GM08714 (cell line): ENCODE results near the gene SLC2A4.

Experiments
- H3K4me3 ChIP-seq: fragments of 200-500 bp; sonication (Bioruptor generic); 2 replicates; pipeline ENCODE4 v1.5.1; 2014; ENCODE audit warnings: mild to moderate bottlenecking, low read length, inconsistent platforms
- ZNF274 ChIP-seq: IDR thresholded peaks from 2 replicates; pipeline ENCODE4 v1.6.1; 2012; ENCODE audit warnings: mild to moderate bottlenecking, low read depth, low read length

The SLC2A4 gene

DNA sequence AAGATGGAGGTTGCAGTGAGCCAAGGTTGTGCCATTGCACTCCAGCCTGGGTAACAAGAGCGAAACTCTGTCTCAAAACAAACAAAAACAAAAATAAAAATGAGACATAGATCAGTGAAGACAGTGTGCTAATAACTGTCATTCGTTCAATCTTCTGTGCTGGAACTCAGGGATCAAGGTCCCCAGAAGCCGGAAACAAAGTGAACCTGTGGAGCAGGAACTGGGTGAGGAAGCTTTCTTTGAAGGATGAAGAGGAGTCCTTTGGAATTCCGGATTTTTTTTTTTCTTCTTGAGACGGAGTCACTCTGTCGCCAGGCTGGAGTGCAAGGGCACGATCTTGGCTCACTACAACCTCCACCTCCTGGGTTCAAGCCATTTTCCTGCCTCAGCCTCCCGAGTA is 2.1 kb upstream of the SLC2A4 start:
- H3K4me3 ChIP-seq: no peak overlapping the region
- TF ChIP-seq ZNF274: no peak

- H3K4me3 ChIP-seq: peak overlapping the region; percentile 26; the same call in 1 of the 2 replicates
- TF ChIP-seq ZNF274: no peak
Observed at GRCh38 chr17:7280519-7281073, 922 bp upstream of the SLC2A4 start.

DNA sequence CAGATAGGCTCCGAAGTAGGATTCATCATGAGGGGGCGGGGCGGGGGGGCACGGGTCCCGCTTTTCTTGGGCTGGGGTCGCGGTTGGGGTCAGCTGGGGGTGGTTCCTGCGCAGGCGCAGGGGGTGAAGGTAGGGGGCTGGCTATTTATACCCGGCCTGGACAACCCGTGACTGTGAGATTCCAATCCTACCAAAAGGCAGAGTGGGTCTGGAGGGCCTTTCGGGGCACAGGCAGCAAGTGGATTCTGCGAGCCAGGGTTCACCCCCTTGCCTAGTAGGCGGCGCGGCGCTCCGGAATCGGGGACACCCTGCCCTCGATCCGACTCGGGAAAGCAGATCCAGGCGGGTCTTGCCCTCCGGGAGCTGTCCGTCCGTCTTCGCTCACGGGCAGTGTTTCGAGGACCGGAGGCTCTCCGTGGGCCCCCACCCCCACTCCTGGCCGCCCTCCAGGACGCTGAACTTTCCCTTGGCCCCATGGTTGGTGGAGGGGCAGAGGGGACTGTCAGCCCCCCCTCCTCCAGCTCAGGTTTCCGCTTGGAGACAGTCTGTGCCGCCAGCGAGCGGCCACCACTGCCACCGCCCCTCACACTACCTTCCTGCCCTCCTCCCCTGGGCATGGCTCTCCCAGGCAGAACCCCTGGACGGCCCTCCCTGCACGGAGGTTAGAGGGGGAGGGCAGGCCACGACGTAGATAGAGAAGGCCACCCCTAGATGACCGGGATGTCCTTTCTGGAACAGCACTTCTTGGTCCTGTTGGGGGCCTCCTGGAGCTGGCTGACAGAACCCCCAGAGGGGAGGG is 634 bp downstream of the SLC2A4 start:
- peak overlapping the region; percentile 43; the same call in 1 of the 2 replicates for H3K4me3 ChIP-seq
- TF ChIP-seq ZNF274: no peak

GRCh38 chr17:7282752-7283321 is 1.3 kb downstream of the SLC2A4 start:
- no peak overlapping the region for H3K4me3 ChIP-seq
- TF ChIP-seq ZNF274: no peak

- TF ChIP-seq ZNF274: no peak
- H3K4me3 ChIP-seq: no peak overlapping the region
Observed at GRCh38 chr17:7283471-7284216, 2.1 kb downstream of the SLC2A4 start.

DNA sequence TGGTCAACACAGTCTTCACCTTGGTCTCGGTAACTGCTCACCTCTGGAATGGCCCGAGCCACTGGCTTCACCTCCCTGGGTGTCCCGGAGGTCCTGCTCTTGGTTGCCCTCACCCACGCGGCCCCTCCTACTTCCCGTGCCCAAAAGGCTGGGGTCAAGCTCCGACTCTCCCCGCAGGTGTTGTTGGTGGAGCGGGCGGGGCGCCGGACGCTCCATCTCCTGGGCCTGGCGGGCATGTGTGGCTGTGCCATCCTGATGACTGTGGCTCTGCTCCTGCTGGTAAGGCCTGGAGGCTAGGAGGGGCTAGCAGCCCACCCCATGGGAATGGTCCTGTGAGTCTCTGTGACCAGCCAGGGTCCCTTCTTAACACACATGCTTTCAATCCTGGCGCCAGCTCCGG is 3.4 kb downstream of the SLC2A4 start:
- no peak overlapping the region for H3K4me3 ChIP-seq
- TF ChIP-seq ZNF274: no peak

DNA sequence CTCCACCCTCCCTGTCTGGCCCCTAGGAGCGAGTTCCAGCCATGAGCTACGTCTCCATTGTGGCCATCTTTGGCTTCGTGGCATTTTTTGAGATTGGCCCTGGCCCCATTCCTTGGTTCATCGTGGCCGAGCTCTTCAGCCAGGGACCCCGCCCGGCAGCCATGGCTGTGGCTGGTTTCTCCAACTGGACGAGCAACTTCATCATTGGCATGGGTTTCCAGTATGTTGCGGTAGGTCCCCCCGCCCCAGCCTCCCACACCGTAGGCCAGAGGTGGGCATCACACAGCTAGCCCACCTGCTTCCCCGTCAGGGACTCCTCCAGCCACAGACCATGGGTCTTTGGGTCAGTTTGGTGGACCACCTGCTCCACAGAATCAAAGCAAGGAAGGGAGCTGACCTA is 4.2 kb downstream of the SLC2A4 start:
- TF ChIP-seq ZNF274: no peak
- no peak overlapping the region for H3K4me3 ChIP-seq

GRCh38 chr17:7289256-7290032 is 7.9 kb downstream of the SLC2A4 start:
- no peak overlapping the region for H3K4me3 ChIP-seq
- TF ChIP-seq ZNF274: no peak

DNA sequence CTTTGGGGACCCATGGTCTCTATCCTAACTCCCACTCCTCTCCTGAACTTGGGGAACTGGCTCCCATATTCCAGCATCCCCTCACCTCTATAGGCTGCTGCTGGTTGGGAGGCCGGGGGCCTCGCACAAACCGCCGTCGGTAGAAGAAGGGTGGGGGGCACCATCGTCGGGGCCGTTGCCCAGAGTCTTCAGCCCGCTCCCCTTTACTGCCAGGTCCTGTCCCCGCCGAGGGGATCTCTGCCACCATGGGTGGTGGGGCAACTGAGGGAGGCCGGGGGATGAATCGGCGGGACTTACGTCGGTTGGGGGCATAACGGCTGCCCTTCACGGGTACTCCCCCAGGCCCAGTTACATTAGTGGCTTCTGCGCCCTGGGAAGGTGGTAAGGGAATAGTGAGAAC is 8.6 kb downstream of the SLC2A4 start:
- TF ChIP-seq ZNF274: no peak
- H3K4me3 ChIP-seq: no peak overlapping the region

DNA sequence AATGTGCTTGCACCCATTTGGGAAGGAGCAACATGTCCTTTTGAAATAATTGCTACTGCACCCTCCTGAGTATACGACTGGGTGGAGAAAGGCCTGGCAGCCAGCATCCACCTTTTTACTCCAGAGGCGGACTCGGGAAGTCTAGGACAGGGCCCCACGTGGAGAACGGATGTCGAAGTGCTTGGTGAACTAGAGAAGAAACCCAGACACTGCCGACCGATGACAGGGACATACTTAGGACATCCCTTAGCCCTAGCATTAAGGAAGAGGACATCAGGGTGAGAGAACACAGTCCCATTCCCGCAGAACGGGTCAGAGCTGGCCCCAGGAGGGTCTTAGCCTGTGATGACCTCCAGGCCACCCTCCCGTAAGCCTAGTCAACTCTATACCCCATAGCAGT is 9.2 kb downstream of the SLC2A4 start:
- TF ChIP-seq ZNF274: no peak
- no peak overlapping the region for H3K4me3 ChIP-seq

- no peak overlapping the region for H3K4me3 ChIP-seq
- no peak for TF ChIP-seq ZNF274
Observed at GRCh38 chr17:7292194-7292593, 10.7 kb downstream of the SLC2A4 start.

GRCh38 chr17:7292729-7293128 is 11.2 kb downstream of the SLC2A4 start:
- H3K4me3 ChIP-seq: no peak overlapping the region
- TF ChIP-seq ZNF274: no peak

- no peak overlapping the region for H3K4me3 ChIP-seq
- no peak for TF ChIP-seq ZNF274
Observed at GRCh38 chr17:7293159-7293558, 11.6 kb downstream of the SLC2A4 start.
